ENCODE results near the gene RNF112.
A peak's percentile ranks its signal among the peaks of the same experiment; 100 is the strongest.

Gene RNF112

DNA sequence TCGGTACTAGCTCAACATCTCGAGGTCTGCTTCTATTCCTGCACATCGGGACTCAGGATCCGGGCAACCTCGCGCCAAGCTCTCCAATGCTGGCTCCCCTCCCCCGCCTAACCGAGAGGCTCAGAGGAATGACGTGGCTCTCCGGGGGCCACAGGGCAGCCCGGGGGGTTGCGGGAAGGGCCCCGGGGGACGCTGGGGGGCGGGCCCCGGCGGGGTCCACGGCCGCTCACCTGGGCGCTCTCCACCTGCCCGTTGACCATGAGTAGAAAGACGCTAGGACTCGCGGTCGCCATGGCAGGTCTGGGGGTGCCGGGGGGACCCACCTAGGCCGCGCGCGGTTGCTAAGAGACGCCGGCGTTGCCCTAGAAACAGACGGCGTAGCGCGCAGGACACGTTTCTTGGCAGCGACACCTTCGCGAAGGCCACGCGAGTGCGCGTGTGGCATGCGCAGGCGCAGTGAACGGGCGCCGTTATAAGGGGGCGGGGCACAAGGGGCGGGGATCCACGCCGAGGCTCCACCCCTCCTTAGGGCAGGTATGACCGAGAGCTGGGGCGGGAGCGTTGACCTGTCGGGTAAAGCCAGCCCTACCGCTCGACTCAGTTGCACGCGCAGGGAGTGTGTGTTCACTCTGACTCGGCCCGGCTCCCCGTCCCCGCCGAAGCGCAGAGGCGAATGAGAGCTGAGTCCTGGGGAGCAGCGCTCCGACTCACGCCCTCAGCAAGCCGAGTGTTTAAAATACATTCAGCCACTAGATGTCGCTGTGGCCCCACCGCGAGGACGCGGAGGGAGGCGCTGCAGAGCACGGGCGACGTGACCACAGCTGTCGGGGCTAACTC lies 48.5 kb upstream of the RNF112 start, which contains the start of gene B9D1:
Gene B9D1, minus strand, starts transcription at position 447 of the 837 bp plus-strand sequence. Its CDS starts 154 bp downstream, at position 293.
- peak within 1 kb of the TSS; percentile 70 for H3K27ac ChIP-seq (replicated peaks; ENCODE audit: low read length)
- H2BK5ac ChIP-seq (ENCODE audit: low read length): peak within 1 kb of the TSS; percentile 18
- H3K79me1 ChIP-seq (ENCODE audit: low read depth, low read length): no peaks in the 10 kb centered on the region
- H3K14ac ChIP-seq (ENCODE audit: low read length): no peak within 1 kb of the TSS
- no peak within 1 kb of the TSS for H2BK12ac ChIP-seq (ENCODE audit: low read length)
- peak within 1 kb of the TSS; percentile 90 for H3K4me2 ChIP-seq (ENCODE audit: insufficient read depth, low read length, poor library complexity, severe bottlenecking)
- H4K91ac ChIP-seq (ENCODE audit: low read depth, low read length, poor library complexity): no peak within 1 kb of the TSS
- H3K4ac ChIP-seq (ENCODE audit: low read length): no peak within 1 kb of the TSS
- H3K18ac ChIP-seq (ENCODE audit: low read length): peak within 1 kb of the TSS; percentile 92
- peak within 1 kb of the TSS; percentile 7 for H2AK5ac ChIP-seq (ENCODE audit: low read depth, low read length)
- peak within 1 kb of the TSS; percentile 92 for H3K9ac ChIP-seq (ENCODE audit: low read depth, low read length, poor library complexity)
- peaks cover 4 to 5% of the 10 kb centered on the region in 2 donors for H3K36me3 ChIP-seq (replicated peaks in 1 of 2; ENCODE audit: control insufficient read depth in 2 of 2, insufficient read depth in 2 of 2, low read length in 2 of 2)
- peak within 1 kb of the TSS; percentile 81 for H3K23ac ChIP-seq (ENCODE audit: low read depth, low read length, poor library complexity)
- peak within 1 kb of the TSS; percentile 92 for H2AFZ ChIP-seq (ENCODE audit: low read length)
- peaks cover 0 to 7% of the 10 kb centered on the region in 2 donors for H3K4me1 ChIP-seq (ENCODE audit: control insufficient read depth in 2 of 2, insufficient read depth in 1 of 2, low read depth in 1 of 2, low read length in 2 of 2)
- H3K9me3 ChIP-seq (replicated peaks in 1 of 2; ENCODE audit: control insufficient read depth in 2 of 2, insufficient read depth in 1 of 2, low read depth in 1 of 2, low read length in 2 of 2): no peaks in the 10 kb centered on the region
- H2BK120ac ChIP-seq (ENCODE audit: low read depth, low read length): no peak within 1 kb of the TSS
- WGBS, 2 donors (ENCODE audit: extremely low coverage in 2 of 2, insufficient read length in 2 of 2, insufficient replicate concordance in 1 of 2): no CpG with 5 or more reads among the region's 83 CpGs
- H4K8ac ChIP-seq (ENCODE audit: low read depth, low read length): no peak within 1 kb of the TSS
- H2BK15ac ChIP-seq (ENCODE audit: low read length): peak within 1 kb of the TSS; percentile 31
- H3K4me3 ChIP-seq (ENCODE audit: low read length in 2 of 2): peak within 1 kb of the TSS; percentile 59 to 88
- DNase-seq (ENCODE audit: low spot score): peak; percentile 93
- no peaks in the 10 kb centered on the region for H3K27me3 ChIP-seq (ENCODE audit: control insufficient read depth in 3 of 3, insufficient read depth in 3 of 3, low read depth in 1 of 3, low read length in 3 of 3)

- Histone ChIP-seq H2BK12ac (ENCODE audit: low read length) (no peak overlapping the region), H4K8ac (ENCODE audit: low read depth, low read length) (no peak overlapping the region), H4K91ac (ENCODE audit: low read depth, low read length, poor library complexity) (no peak overlapping the region), H3K23ac (ENCODE audit: low read depth, low read length, poor library complexity) (peak overlapping the region; percentile 81), H2BK120ac (ENCODE audit: low read depth, low read length) (no peak overlapping the region), H3K4me1 (ENCODE audit: control insufficient read depth in 2 of 2, insufficient read depth in 1 of 2, low read depth in 1 of 2, low read length in 2 of 2) (peaks cover 0 to 7% of the 10 kb centered on the region in 2 donors), H2BK5ac (ENCODE audit: low read length) (no peak overlapping the region), H3K4ac (ENCODE audit: low read length) (no peak overlapping the region), H2BK15ac (ENCODE audit: low read length) (peak overlapping the region; percentile 31), H3K9ac (ENCODE audit: low read depth, low read length, poor library complexity) (no peak overlapping the region), H3K79me1 (ENCODE audit: low read depth, low read length) (no peaks in the 10 kb centered on the region), H3K18ac (ENCODE audit: low read length) (no peak overlapping the region), H3K36me3 (replicated peaks in 1 of 2; ENCODE audit: control insufficient read depth in 2 of 2, insufficient read depth in 2 of 2, low read length in 2 of 2) (peaks cover 2 to 5% of the 10 kb centered on the region in 2 donors), H3K4me2 (ENCODE audit: insufficient read depth, low read length, poor library complexity, severe bottlenecking) (peak overlapping the region; percentile 90), H3K27ac (replicated peaks; ENCODE audit: low read length) (no peak overlapping the region), H3K9me3 (replicated peaks in 1 of 2; ENCODE audit: control insufficient read depth in 2 of 2, insufficient read depth in 1 of 2, low read depth in 1 of 2, low read length in 2 of 2) (no peaks in the 10 kb centered on the region), H3K4me3 (ENCODE audit: low read length in 2 of 2) (peak overlapping the region in 1 of 2 donors; percentile 59), H2AK5ac (ENCODE audit: low read depth, low read length) (no peak overlapping the region), H3K14ac (ENCODE audit: low read length) (no peak overlapping the region), H2AFZ (ENCODE audit: low read length) (peak overlapping the region; percentile 92), H3K27me3 (ENCODE audit: control insufficient read depth in 3 of 3, insufficient read depth in 3 of 3, low read depth in 1 of 3, low read length in 3 of 3) (no peaks in the 10 kb centered on the region)
- DNase-seq (ENCODE audit: low spot score): no peak
- no CpG with 5 or more reads among the region's 14 CpGs for WGBS, 2 donors (ENCODE audit: extremely low coverage in 2 of 2, insufficient read length in 2 of 2, insufficient replicate concordance in 1 of 2)
Measured at GRCh38 chr17:19363114-19363438, 48.0 kb upstream of the RNF112 start.

DNA sequence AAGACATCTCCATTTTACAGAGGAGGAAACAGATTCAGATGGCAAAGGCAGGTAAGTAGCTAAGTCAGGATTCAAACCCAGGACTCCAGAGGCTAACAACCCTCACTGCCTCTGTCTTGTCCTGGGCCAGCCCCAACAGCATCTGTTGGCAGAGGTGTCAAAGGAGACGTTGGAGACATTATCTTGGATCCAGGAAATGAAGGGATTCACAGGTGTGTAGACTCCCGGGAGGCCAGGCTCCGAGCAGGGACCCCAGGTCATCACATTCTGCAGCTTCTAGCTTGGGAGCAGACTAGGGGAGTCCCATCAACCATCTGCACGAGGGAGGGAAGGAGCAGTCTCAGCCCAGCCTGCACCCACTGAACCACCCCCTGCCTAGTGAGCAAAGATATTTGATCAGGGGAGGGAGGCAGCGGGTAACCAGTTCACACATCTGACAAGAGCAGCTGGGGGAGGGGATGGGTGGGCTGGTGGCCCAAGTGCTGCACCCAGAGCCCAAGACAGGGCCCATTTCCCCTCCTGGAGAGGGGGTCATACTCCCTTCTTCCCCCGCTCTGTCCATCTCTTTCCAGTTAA lies 47.5 kb upstream of the RNF112 start:
- H3K27me3 ChIP-seq (ENCODE audit: control insufficient read depth in 3 of 3, insufficient read depth in 3 of 3, low read depth in 1 of 3, low read length in 3 of 3): no peaks in the 10 kb centered on the region
- no peak overlapping the region for H3K23ac ChIP-seq (ENCODE audit: low read depth, low read length, poor library complexity)
- no peak overlapping the region for H3K4me2 ChIP-seq (ENCODE audit: insufficient read depth, low read length, poor library complexity, severe bottlenecking)
- no peak overlapping the region for H2BK5ac ChIP-seq (ENCODE audit: low read length)
- no peak overlapping the region for H4K8ac ChIP-seq (ENCODE audit: low read depth, low read length)
- H2BK15ac ChIP-seq (ENCODE audit: low read length): no peak overlapping the region
- no peak overlapping the region for H2BK12ac ChIP-seq (ENCODE audit: low read length)
- H3K9me3 ChIP-seq (replicated peaks in 1 of 2; ENCODE audit: control insufficient read depth in 2 of 2, insufficient read depth in 1 of 2, low read depth in 1 of 2, low read length in 2 of 2): no peaks in the 10 kb centered on the region
- H3K18ac ChIP-seq (ENCODE audit: low read length): no peak overlapping the region
- H4K91ac ChIP-seq (ENCODE audit: low read depth, low read length, poor library complexity): no peak overlapping the region
- peaks cover 0 to 7% of the 10 kb centered on the region in 2 donors for H3K4me1 ChIP-seq (ENCODE audit: control insufficient read depth in 2 of 2, insufficient read depth in 1 of 2, low read depth in 1 of 2, low read length in 2 of 2)
- DNase-seq (ENCODE audit: low spot score): no peak
- no peak overlapping the region for H3K14ac ChIP-seq (ENCODE audit: low read length)
- H3K4me3 ChIP-seq (ENCODE audit: low read length in 2 of 2): no peak overlapping the region
- H3K27ac ChIP-seq (replicated peaks; ENCODE audit: low read length): no peak overlapping the region
- no peak overlapping the region for H2BK120ac ChIP-seq (ENCODE audit: low read depth, low read length)
- no peak overlapping the region for H3K4ac ChIP-seq (ENCODE audit: low read length)
- no CpG with 5 or more reads among the region's 6 CpGs for WGBS, 2 donors (ENCODE audit: extremely low coverage in 2 of 2, insufficient read length in 2 of 2, insufficient replicate concordance in 1 of 2)
- no peak overlapping the region for H3K9ac ChIP-seq (ENCODE audit: low read depth, low read length, poor library complexity)
- H2AFZ ChIP-seq (ENCODE audit: low read length): peak overlapping the region; percentile 92
- H2AK5ac ChIP-seq (ENCODE audit: low read depth, low read length): peak overlapping the region; percentile 7
- H3K36me3 ChIP-seq (replicated peaks in 1 of 2; ENCODE audit: control insufficient read depth in 2 of 2, insufficient read depth in 2 of 2, low read length in 2 of 2): peaks cover 0 to 2% of the 10 kb centered on the region in 2 donors
- no peaks in the 10 kb centered on the region for H3K79me1 ChIP-seq (ENCODE audit: low read depth, low read length)

Measured in neuronal stem cell (in vitro differentiated cells).